Ectodermal cell (in vitro differentiated cells): ENCODE measurements around the gene ARPC5.

Experiments
- H3K27ac ChIP-seq: 2 replicates; pipeline ENCODE4 v1.7.0; 2013; ENCODE audit warnings: mild to moderate bottlenecking, low read depth, low read length; ENCODE audit not compliant: insufficient read depth, poor library complexity, severe bottlenecking
- H3K27me3 ChIP-seq: 2 replicates; pipeline ENCODE4 v1.7.0; 2013; ENCODE audit warnings: mild to moderate bottlenecking, low read length; ENCODE audit not compliant: insufficient read depth, control insufficient read depth, poor library complexity, severe bottlenecking
- H3K36me3 ChIP-seq: one replicate; pipeline ENCODE4 v1.7.0; 2013; ENCODE audit warnings: low read length; ENCODE audit not compliant: control insufficient read depth, insufficient read depth
- H3K4me1 ChIP-seq: one replicate; pipeline ENCODE4 v1.7.0; 2013; ENCODE audit warnings: low read length; ENCODE audit not compliant: control insufficient read depth, insufficient read depth
- H3K4me3 ChIP-seq: 2 replicates; pipeline ENCODE4 v1.7.0; 2013; ENCODE audit warnings: low read depth, low read length, control low read depth; ENCODE audit not compliant: insufficient read depth
- H3K9me3 ChIP-seq: 2 replicates; pipeline ENCODE4 v1.7.0; 2013; ENCODE audit warnings: mild to moderate bottlenecking, low read length, moderate library complexity; ENCODE audit not compliant: control insufficient read depth
- WGBS, 2 experiments: methylation state at CpG; one replicate each; pipeline ENCODE4 v1.1.7; 2013; ENCODE audit warnings: missing lambda C conversion rate in 2 of 2; 5-methylcytosine and 5-hydroxymethylcytosine counted together

The ARPC5 gene

DNA sequence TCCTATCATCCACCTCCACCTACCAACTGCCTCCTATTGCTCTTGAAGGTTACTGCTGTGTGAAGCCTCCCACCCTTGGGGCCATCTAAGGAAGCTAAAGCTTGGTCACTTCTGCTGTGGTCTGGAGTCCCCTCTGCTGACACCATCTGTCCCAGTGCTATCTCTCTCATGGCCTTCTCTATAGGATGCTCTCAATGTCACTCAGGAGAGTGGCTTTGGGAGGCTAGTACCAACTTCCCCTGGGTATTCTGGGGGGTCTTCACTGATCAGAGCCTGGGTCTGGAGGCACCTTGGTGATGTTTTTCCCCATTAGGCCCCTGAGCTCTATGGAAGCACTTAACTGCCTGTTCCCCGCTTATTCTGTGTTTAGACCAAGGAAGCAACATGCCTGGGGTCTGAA lies 33.1 kb downstream of the ARPC5 start:
- Histone ChIP-seq H3K4me1 (no peaks in the 10 kb centered on the region), H3K4me3 (no peak overlapping the region), H3K27me3 (no peaks in the 10 kb centered on the region), H3K9me3 (no peaks in the 10 kb centered on the region), H3K36me3 (no peaks in the 10 kb centered on the region), H3K27ac (no peak overlapping the region)
- WGBS, 2 experiments: 93 to 94% methylated on average over 1 of the region's 1 CpG

DNA sequence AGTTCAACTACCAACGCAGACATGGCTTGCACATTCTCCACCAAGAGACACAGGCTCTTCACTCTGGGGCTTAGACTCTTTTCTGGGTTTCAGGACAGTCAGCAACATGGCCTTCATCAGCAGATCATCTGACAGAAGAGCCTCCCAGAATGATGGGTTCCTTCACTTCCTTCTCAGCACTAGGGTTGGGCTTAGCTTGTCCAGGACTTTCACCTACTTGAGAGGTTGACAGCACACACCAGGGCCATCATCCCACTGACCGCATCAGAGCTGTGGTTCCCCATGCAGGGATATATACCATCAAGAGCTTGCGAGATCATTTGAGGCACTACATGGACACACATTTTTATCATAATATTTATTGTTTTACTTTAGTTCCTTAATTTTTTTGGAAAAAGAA lies 34.9 kb downstream of the ARPC5 start:
- 95 to 97% methylated on average over 2 to 3 of the region's 3 CpGs for WGBS, 2 experiments

DNA sequence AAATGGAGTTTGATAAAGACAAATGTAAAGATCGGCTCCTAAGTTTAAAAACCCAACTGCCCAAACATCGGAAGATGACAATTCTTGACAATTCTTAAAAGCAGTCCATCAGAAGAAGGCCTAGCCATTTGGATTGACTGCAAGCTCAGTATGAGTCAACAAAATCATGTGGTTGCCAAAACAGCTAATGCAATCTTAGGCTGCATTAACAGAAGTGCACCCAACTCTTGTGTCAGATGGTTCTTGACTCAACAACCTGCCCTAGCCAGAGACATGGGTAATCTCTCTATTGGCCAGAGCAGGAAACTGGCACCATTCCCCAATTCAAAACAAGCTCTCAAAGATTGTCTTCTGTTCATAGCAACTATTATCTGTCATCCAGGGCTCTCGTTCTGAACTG lies 35.4 kb downstream of the ARPC5 start:
- H3K27ac ChIP-seq: no peak overlapping the region
- WGBS, 2 experiments: 90 to 96% methylated on average over 3 of the region's 3 CpGs
- no peaks in the 10 kb centered on the region for H3K27me3 ChIP-seq
- H3K36me3 ChIP-seq: no peaks in the 10 kb centered on the region
- H3K9me3 ChIP-seq: no peaks in the 10 kb centered on the region
- no peaks in the 10 kb centered on the region for H3K4me1 ChIP-seq
- H3K4me3 ChIP-seq: no peak overlapping the region

More for the DNA sequence above, 34.9 kb downstream of the ARPC5 start:
- Histone ChIP-seq H3K9me3 (no peaks in the 10 kb centered on the region), H3K4me1 (no peaks in the 10 kb centered on the region), H3K27ac (no peak overlapping the region), H3K4me3 (no peak overlapping the region), H3K36me3 (no peaks in the 10 kb centered on the region), H3K27me3 (no peaks in the 10 kb centered on the region)

DNA sequence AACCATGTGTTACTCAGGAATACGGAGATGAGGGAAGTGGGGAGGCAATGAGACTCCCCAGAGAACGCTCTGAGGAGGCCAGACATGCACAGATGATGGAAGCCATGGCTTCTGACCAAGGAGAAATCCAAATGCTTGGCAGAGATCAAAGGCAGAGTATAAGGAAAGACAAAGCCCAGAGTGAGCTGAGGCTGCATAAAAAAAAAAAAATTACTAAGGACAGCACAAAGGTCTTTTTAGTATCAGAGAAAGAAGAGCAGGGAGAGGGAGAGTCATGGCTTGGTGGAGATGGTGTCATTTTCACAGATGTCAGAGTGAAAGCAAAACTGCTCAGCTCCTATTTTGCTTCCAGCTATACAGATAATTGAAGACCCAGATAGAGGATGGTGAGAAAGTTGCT lies 37.2 kb downstream of the ARPC5 start:
- 90 to 98% methylated on average over 2 of the region's 2 CpGs for WGBS, 2 experiments
- Histone ChIP-seq H3K4me3 (no peak overlapping the region), H3K27me3 (no peaks in the 10 kb centered on the region), H3K27ac (no peak overlapping the region), H3K9me3 (no peaks in the 10 kb centered on the region), H3K36me3 (no peaks in the 10 kb centered on the region), H3K4me1 (no peaks in the 10 kb centered on the region)

DNA sequence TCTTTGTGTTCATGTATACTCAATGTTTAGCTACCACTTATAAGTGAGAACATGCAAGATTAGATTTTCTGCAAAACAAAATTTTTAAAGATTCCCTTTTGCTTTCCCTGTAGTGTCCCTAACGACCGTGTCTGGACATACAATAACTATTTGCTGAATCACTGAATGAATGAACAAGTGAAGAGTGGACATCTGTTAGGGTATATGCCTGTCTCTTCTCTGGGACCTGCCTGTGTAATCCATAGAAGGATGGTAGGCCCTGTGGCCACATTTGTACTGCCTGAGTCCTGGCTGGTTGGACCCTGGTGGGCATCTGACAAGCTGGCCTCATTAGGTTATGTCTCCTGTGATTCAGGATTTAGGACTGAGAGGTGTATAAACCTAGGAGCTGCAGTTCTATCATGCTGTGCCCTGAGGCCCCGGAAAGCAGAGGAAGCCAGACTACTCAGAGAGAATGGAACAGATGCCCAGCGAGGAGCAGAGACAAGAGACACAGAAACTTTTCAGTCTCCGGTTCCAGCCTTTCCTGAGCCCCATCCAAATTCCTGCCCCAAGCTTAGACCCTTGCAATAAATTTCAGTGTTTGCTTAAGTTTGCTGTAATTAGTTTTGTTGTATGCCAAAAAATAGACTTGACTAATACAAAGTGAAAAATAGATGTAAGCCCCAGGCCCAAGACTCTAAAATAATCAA lies 37.8 kb downstream of the ARPC5 start:
- H3K27me3 ChIP-seq: no peaks in the 10 kb centered on the region
- no peak overlapping the region for H3K27ac ChIP-seq
- no peaks in the 10 kb centered on the region for H3K4me1 ChIP-seq

DNA sequence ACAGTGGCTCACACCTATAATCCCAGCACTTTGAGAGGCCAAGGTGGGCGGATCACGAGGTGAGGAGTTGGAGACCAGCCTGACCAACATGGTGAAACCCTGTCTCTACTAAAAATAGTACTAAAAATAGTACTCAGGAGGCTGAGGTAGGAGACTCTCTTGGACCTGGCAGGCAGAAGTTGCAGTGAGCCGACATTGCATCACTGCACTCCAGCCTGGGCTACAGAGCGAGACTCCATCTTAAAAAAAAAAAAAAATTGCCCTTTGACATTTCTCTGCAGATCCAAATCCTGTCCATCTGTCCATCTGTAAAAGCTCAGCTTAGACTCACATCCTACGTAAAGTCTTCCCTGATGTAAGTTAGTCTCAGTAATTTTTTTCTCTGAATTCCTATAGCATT lies 39.1 kb downstream of the ARPC5 start:
- no peaks in the 10 kb centered on the region for H3K4me1 ChIP-seq
- 93 to 95% methylated on average over 5 of the region's 5 CpGs for WGBS, 2 experiments

More for the DNA sequence above, 37.8 kb downstream of the ARPC5 start:
- H3K9me3 ChIP-seq: no peaks in the 10 kb centered on the region
- 80 to 84% methylated on average over 5 of the region's 5 CpGs for WGBS, 2 experiments
- H3K4me3 ChIP-seq: no peak overlapping the region
- no peaks in the 10 kb centered on the region for H3K36me3 ChIP-seq

DNA sequence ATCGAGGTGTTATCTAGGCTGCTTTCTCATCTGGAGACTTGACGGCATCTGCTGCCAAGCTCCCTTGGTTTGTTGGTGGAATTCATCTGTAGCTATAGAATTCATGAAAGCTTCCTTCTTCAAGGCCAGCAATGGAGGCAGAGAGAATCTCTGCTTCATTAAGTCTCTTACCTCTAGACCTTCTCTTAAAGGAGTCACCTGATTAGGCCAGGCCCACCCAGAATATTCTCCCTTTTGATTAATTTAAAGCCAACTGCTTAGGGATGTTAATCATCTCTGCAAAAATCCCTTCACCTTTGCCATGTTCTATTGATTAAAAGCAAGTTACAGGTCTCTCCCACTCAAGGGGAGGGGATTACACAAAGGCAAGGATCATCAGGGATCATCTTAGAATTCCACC lies 40.0 kb downstream of the ARPC5 start:
- no peak overlapping the region for H3K27ac ChIP-seq
- H3K36me3 ChIP-seq: no peaks in the 10 kb centered on the region
- H3K4me1 ChIP-seq: no peaks in the 10 kb centered on the region
- no peaks in the 10 kb centered on the region for H3K9me3 ChIP-seq
- H3K4me3 ChIP-seq: no peak overlapping the region
- no peaks in the 10 kb centered on the region for H3K27me3 ChIP-seq
- WGBS, 2 experiments: 96 to 97% methylated on average over 2 of the region's 2 CpGs

More for the DNA sequence above, 39.1 kb downstream of the ARPC5 start:
- no peaks in the 10 kb centered on the region for H3K9me3 ChIP-seq
- no peaks in the 10 kb centered on the region for H3K36me3 ChIP-seq
- no peaks in the 10 kb centered on the region for H3K27me3 ChIP-seq
- no peak overlapping the region for H3K4me3 ChIP-seq
- H3K27ac ChIP-seq: no peak overlapping the region

DNA sequence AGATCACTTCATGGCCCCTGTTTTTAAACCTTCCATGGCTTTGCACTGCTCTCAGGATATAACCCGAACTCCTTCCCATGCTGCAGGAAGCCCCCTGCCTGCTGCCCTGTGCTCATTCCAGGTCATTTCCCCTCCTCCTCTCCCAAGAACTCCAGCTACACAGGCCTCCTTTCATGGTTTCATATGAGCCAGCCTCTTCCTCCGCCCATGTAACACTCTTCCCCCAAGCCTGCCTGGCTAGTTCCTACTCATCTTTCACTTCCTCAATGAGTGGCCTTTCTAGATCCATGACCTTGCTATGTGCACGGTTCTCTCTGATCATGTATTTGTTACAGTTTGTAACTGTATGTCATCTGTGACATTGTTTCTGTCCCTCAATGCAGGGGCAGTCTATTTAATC lies 42.2 kb downstream of the ARPC5 start:
- Histone ChIP-seq H3K4me1 (peaks cover 4% of the 10 kb centered on the region), H3K4me3 (no peak overlapping the region), H3K27me3 (no peaks in the 10 kb centered on the region), H3K27ac (no peak overlapping the region), H3K9me3 (no peaks in the 10 kb centered on the region), H3K36me3 (no peaks in the 10 kb centered on the region)
- WGBS, 2 experiments: 86% methylated on average over 3 of the region's 3 CpGs

DNA sequence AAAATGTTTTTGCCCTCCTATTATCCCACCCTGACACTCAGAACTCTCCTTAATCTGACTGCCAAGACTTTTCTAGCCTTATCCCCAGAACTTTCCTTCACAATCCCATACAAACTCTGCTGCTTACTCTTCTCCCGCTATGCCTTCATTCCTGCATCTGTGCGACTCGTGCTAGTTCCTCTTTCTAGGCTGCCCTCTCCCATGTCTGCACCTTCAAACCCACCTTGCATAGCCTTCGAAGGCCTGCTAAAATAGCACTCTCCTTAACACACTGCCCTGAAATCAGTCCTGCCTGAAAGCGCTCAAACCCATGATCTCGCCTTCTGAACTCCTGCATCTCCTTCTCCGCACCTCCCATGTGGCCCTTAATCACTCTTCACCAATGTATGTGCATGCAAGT lies 42.9 kb downstream of the ARPC5 start:
- H3K9me3 ChIP-seq: no peaks in the 10 kb centered on the region
- no peaks in the 10 kb centered on the region for H3K36me3 ChIP-seq
- no peaks in the 10 kb centered on the region for H3K27me3 ChIP-seq
- H3K27ac ChIP-seq: no peak overlapping the region
- no peak overlapping the region for H3K4me3 ChIP-seq
- H3K4me1 ChIP-seq: peaks cover 4% of the 10 kb centered on the region
- 92 to 95% methylated on average over 7 of the region's 7 CpGs for WGBS, 2 experiments

DNA sequence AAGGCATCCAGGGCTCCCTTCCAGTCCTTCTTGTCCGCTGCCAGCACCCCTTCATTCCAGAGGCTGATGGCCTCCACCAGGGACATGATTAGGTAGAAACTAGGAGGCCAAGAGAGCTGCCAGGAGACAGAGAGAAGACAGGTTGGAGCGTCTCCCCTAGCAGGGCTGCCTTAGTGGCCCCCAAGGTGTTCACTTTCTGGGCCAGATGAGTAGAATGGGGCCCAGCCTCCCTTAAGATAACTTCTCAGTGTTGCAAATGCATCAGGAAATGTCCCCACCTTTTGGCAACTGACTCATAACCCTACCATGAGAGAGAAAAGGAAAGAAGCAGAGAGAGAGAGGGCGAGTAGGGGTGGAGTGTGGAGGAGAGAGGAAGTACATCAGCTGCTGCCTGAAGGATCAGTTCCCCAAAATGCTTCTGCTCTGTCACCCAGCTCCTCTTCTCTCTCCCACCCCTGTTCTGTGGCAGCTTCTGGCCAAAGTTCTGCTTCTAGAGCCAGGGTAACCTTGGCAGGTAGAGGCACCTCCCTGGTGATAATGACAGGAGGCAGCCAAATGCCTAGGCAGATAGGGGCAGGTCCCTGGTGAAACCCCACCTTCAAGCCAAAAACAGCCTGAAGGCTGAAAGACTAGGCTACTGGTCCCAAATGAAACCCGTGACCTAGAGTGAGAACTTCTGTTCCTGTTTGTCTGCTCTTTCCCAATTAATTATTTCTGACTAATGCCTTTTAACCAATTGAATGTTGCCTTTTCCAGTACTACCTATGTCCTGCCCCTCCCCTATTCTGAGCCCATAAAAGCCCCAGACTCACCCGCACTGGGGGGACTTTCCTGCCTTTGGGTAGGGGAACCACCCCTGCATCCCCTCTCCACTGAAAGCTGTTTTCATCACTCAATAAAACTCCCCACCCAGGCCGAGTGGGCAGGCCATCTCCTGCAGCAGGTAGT lies 45.1 kb downstream of the ARPC5 start, which contains the start of gene NCF2:
Gene NCF2 (minus strand): TSS at position 216 of the 948 bp plus-strand sequence. CDS start 130 bp downstream, at position 86.
- Histone ChIP-seq H3K27me3 (no peaks in the 10 kb centered on the region), H3K27ac (no peak within 1 kb of the TSS), H3K9me3 (no peaks in the 10 kb centered on the region), H3K4me1 (peaks cover 4% of the 10 kb centered on the region), H3K4me3 (no peak within 1 kb of the TSS), H3K36me3 (no peaks in the 10 kb centered on the region)
- 92 to 93% methylated on average over 5 to 6 of the region's 6 CpGs for WGBS, 2 experiments
